Body of pancreas (tissue), 4 donors: ENCODE measurements around the gene UQCRC2. TPM values are rescaled to one million over a fixed set of nuclear protein-coding genes. Genes with fewer than 3 reads are reported as not detected.

Source experiments
- ATAC-seq: fragments of 150-250 bp; one replicate; pipeline ENCODE4 v1.9.1; 2016
- DNase-seq, 4 donors: peaks; one replicate each; pipeline ENCODE4 v3.0.0-alpha.2; 2019
- H3K27ac ChIP-seq, 4 donors: fragments of 200-600 bp; sonication (generic); 1 replicate in 3 of 4; 2 replicates in 1 of 4; pipeline versions ENCODE4 v1.5.1 to v1.6.1; 2016 to 2019; ENCODE audit warnings: mild to moderate bottlenecking in 1 of 4, mixed read lengths in 1 of 4, moderate library complexity in 1 of 4
- H3K27me3 ChIP-seq, 2 donors: fragments of 200-600 bp; sonication (generic); one replicate each; pipeline ENCODE4 v1.6.0; 2016; ENCODE audit warnings: mild to moderate bottlenecking in 1 of 2
- H3K36me3 ChIP-seq, 2 donors: fragments of 200-600 bp; sonication (generic); replicated peaks in 1 of 2; 2 replicates each; pipeline ENCODE4 v1.5.1; 2016; ENCODE audit warnings: low read depth in 2 of 2; ENCODE audit not compliant: insufficient read depth in 1 of 2
- H3K4me1 ChIP-seq: fragments of 200-600 bp; sonication (generic); one replicate; pipeline ENCODE4 v1.6.0; 2016
- H3K4me3 ChIP-seq, 2 donors: fragments of 200-600 bp; sonication (generic); 1 replicate in 1 of 2; 2 replicates in 1 of 2; pipeline ENCODE4 v1.5.1; 2016 to 2019
- H3K9me3 ChIP-seq, 3 donors: fragments of 200-600 bp; sonication (generic); 1 replicate in 2 of 3; 2 replicates in 1 of 3; pipeline ENCODE4 v1.5.1; 2016
- POLR2A ChIP-seq, 3 donors: fragments of 450-650 bp; IDR thresholded peaks; one replicate each; pipeline ENCODE4 v1.6.1; 2016; ENCODE audit warnings: antibody characterized with exemption in 3 of 3, mild to moderate bottlenecking in 2 of 3
- WGBS, 2 donors: methylation state at CpG; one replicate each; pipeline ENCODE4 v1.1.5; 2017; 5-methylcytosine and 5-hydroxymethylcytosine counted together
- intact Hi-C: fragments of 100-400 bp; cut with DNase I; formaldehyde crosslinking; loops from one replicate; pipeline ENCODE4 v1.15.1; 2023
- total RNA-seq, 2 donors: library from RNA; depleted of rRNA; stranded (reverse); fragments of >200 nt; gene quantifications; one replicate each; pipeline ENCODE4 v1.1.0, GENCODE V29; 2016
- TF ChIP-seq, protein P1 (sequence below), 7 experiments: fragments of 450-650 bp in 4 of 7; fragments of 200-600 bp in 3 of 7; sonication (generic) in 3 of 7; IDR thresholded peaks; one replicate each; pipeline ENCODE4 v1.5.1; 2016 to 2019; ENCODE audit warnings: antibody characterized with exemption in 7 of 7

Gene UQCRC2
- total RNA-seq, 2 donors from 2014 or later: 63.3 to 128 TPM

DNA sequence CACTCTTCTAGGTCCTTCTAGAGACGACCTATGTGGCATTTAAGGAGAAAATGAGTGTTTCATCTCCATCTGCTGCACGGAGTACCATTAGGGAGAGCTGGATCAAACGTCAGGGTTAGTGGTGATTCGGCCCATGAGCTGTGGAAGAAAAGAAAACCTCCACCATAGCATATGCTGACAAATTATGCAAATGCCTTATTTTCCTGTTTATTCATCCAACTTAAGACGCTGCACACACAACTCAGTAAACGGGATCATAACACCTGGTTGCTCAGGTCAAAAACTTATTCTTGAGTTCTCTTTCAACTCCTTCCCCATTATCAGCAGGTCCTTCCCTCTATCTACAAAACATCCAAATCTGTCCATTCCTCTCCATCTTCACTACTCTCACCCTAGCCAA lies 53.5 kb downstream of the UQCRC2 start:
- no peak for TF ChIP-seq POLR2A (IDR thresholded peaks at IDR 0.05)
- TF ChIP-seq, protein P1, sequence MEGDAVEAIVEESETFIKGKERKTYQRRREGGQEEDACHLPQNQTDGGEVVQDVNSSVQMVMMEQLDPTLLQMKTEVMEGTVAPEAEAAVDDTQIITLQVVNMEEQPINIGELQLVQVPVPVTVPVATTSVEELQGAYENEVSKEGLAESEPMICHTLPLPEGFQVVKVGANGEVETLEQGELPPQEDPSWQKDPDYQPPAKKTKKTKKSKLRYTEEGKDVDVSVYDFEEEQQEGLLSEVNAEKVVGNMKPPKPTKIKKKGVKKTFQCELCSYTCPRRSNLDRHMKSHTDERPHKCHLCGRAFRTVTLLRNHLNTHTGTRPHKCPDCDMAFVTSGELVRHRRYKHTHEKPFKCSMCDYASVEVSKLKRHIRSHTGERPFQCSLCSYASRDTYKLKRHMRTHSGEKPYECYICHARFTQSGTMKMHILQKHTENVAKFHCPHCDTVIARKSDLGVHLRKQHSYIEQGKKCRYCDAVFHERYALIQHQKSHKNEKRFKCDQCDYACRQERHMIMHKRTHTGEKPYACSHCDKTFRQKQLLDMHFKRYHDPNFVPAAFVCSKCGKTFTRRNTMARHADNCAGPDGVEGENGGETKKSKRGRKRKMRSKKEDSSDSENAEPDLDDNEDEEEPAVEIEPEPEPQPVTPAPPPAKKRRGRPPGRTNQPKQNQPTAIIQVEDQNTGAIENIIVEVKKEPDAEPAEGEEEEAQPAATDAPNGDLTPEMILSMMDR (IDR thresholded peaks at IDR 0.05): no peak
- ATAC-seq (no peak), DNase-seq (no peak)
- H3K27me3 ChIP-seq: no peaks in the 10 kb centered on the region
- H3K27ac ChIP-seq: no peak overlapping the region
- intact Hi-C loops: loop anchor here (5.0 to 10.0 kb wide), 2 partner anchors 71 to 298 kb away; no protein-coding TSS in a partner anchor
- no peaks in the 10 kb centered on the region for H3K36me3 ChIP-seq
- no peaks in the 10 kb centered on the region for H3K9me3 ChIP-seq
- WGBS, 2 donors: 62 to 68% methylated on average over 6 of the region's 6 CpGs
- H3K4me1 ChIP-seq: peaks cover 16% of the 10 kb centered on the region
- H3K4me3 ChIP-seq: no peak overlapping the region

DNA sequence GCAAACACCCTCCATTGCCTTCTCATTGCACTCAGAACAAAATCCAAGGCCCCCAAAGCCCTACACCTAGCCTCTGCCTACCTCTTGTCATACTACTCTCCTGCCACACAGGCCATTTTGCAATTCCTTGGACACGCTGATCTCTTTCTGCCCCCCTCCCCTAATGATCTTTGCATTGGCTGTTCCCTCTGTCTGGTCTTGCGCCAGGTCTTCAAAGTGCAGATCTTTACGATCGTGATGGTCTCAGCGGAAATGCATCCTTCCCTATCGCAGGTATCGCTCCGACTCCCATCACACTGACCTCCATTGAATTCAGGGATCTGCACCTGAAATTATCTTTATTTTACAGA lies 54.0 kb downstream of the UQCRC2 start:
- Histone ChIP-seq H3K9me3 (no peaks in the 10 kb centered on the region), H3K36me3 (no peaks in the 10 kb centered on the region), H3K27ac (peak overlapping the region in 3 of 4 donors; percentile 69 to 73 (median 72)), H3K4me1 (peaks cover 16% of the 10 kb centered on the region), H3K27me3 (no peaks in the 10 kb centered on the region), H3K4me3 (peak overlapping the region; percentile 60 to 68)
- 3 to 8% methylated on average over 8 of the region's 8 CpGs for WGBS, 2 donors
- no peak for TF ChIP-seq POLR2A (IDR thresholded peaks at IDR 0.05)
- TF ChIP-seq, protein P1 (IDR thresholded peaks at IDR 0.05): no peak
- intact Hi-C loops: loop anchor here (5.0 to 10.0 kb wide), 2 partner anchors 70 to 298 kb away; no protein-coding TSS in a partner anchor
- ATAC-seq (no peak), DNase-seq (no peak)

DNA sequence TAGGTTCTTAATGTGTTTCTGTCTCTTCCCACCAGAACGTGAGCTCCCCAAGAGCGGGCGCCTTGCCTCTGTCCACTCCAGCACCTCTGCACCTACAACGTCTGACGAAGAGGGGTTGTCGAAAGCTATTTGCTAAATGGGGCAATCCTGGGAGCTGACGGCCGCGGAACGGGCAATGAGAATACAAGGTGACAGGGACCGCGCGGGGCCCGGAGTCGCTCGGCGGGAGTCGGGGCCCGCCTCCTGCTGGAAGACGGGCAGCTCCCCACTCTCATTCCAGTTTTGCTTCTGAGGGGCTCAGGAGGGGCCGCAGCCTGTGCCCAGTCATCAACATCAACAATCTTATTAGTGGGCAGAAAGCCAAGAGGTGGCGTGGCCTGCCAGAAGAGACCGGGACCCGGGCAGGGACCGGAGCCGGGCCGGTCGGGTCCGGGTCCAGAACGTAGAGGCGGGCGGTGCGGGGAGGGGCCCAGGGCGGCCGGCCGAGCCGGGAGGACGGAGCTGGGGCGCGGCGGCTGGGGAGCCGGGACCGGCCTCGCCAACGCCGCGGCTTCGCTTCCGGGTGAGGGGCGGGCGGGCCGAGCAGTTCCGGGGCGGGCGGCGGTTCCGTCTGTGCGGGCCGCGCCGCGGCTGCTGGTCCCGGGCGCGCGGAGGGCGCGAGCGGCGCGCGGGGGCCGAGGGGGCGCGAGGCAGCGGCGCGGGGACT lies 54.5 kb downstream of the UQCRC2 start, which contains the start of gene MOSMO:
TSS of gene MOSMO (plus strand) at position 603 of the 706 bp plus-strand sequence. CDS start 191 bp downstream, outside the sequence.
- intact Hi-C loops: loop anchor here (5.0 to 10.0 kb wide), 2 partner anchors 70 to 297 kb away; no protein-coding TSS in a partner anchor
- peak within 1 kb of the TSS; percentile 60 to 97 for H3K4me3 ChIP-seq
- DNase-seq (peak; percentile 69 to 80 (median 72)), ATAC-seq (peak; percentile 90)
- H3K27ac ChIP-seq: peak within 1 kb of the TSS; percentile 12 to 73 (median 70)
- no peaks in the 10 kb centered on the region for H3K36me3 ChIP-seq
- H3K27me3 ChIP-seq: no peaks in the 10 kb centered on the region
- WGBS, 2 donors: 0% methylated on average over 13 to 42 of the region's 78 CpGs
- no peaks in the 10 kb centered on the region for H3K9me3 ChIP-seq
- TF ChIP-seq, protein P1 (IDR thresholded peaks at IDR 0.05): peak in 1 of 7 experiments; percentile 16
- peak in 2 of 3 donors; percentile 39 to 44 for TF ChIP-seq POLR2A (IDR thresholded peaks at IDR 0.05)
- peaks cover 16% of the 10 kb centered on the region for H3K4me1 ChIP-seq

DNA sequence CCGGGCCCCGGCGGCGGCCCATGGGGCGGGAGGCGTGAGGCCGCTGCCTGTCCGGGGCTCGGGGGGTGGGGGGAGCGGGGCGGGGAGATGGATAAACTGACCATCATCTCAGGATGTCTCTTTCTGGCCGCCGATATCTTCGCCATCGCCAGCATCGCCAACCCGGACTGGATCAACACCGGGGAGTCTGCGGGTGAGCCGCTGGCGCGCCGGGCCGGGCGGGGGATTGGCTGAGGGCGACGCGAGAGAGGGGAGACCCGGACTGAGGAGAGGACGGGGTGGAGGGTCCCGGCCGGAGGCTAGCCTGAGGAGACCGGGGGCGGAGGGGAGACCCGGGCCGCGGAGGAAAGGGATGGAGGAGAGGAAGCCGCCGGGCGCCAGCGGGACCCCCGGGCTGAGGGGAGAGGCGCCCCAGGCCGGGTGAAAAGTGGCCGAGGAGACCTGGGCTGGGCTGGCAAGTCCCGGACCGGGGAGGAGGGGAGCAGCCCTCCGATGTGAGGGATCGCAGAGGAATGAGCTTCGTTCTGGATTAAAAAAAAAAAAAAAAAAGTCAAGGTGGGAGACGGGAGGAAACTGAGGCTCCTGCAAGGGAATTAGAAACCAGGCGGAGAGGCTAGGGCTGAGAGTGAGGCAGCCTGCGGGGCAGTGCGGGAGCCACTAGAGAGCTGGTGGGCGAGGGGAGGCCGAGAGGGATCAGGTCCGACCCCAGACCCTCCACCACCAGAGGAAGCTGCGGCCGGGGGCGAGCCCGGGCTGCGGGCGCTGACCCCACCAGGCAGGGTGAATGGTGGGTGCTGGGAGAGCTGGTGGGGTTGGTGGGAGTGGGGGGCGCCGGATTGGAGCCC lies 55.3 kb downstream of the UQCRC2 start:
- intact Hi-C loops: loop anchor here (5.0 to 10.0 kb wide), 2 partner anchors 69 to 296 kb away; no protein-coding TSS in a partner anchor
- H3K4me3 ChIP-seq: peak overlapping the region; percentile 58 to 97
- TF ChIP-seq POLR2A (IDR thresholded peaks at IDR 0.05): no peak
- TF ChIP-seq, protein P1 (IDR thresholded peaks at IDR 0.05): no peak
- no peaks in the 10 kb centered on the region for H3K9me3 ChIP-seq
- ATAC-seq: peak; percentile 29
- peaks cover 16% of the 10 kb centered on the region for H3K4me1 ChIP-seq
- H3K27me3 ChIP-seq: no peaks in the 10 kb centered on the region
- no peaks in the 10 kb centered on the region for H3K36me3 ChIP-seq
- DNase-seq: peak; percentile 13 to 30 (median 18)
- H3K27ac ChIP-seq: peak overlapping the region in 2 of 4 donors; percentile 35 to 52
- 1% methylated on average over 24 to 58 of the region's 65 CpGs for WGBS, 2 donors
